OCI-LY7 (cell line): ENCODE results near the gene EPS8L3. TPM values are rescaled to one million over a fixed set of nuclear protein-coding genes. Genes with fewer than 3 reads are reported as not detected.

Experiments used
- BruUV-seq: library from RNA; stranded (reverse); fragments of 400-500 nt; replicated peaks from 2 replicates; lab custom pipeline; 2021; lab: Mats Ljungman, UMichigan
- CTCF ChIA-PET: fragments of 300-600 bp; sonication (Branson Sonifier 250); formaldehyde crosslinking; loops from one replicate; lab custom pipeline; 2022; ENCODE audit warnings: antibody characterized with exemption; ENCODE audit not compliant: unreplicated experiment; lab: Charles Lee
- POLR2A ChIA-PET: fragments of 300-600 bp; sonication (Branson Sonifier 250); formaldehyde crosslinking; loops from one replicate; lab custom pipeline; 2022; ENCODE audit warnings: antibody characterized with exemption; lab: Charles Lee
- DNase-seq: peaks from one replicate; pipeline ENCODE4 v3.0.0-alpha.2; 2015; ENCODE audit warnings: low spot score
- H2AFZ ChIP-seq: fragments of 200-600 bp; sonication (generic), shearing (Covaris generic); 2 replicates; pipeline ENCODE4 v1.6.1; 2014; ENCODE audit warnings: mild to moderate bottlenecking, antibody characterized with exemption, low read length, moderate library complexity
- H3K27ac ChIP-seq: fragments of 200-600 bp; sonication (generic); 2 replicates; pipeline ENCODE4 v1.5.1; 2014; ENCODE audit warnings: mixed run types, low read depth, mild to moderate bottlenecking, moderate library complexity, low read length, inconsistent platforms; ENCODE audit not compliant: poor library complexity, severe bottlenecking
- H3K36me3 ChIP-seq: fragments of 200-600 bp; sonication (generic); 2 replicates; pipeline ENCODE4 v1.6.1; 2014; ENCODE audit warnings: mild to moderate bottlenecking, antibody characterized with exemption, low read length, moderate library complexity, mixed read lengths; ENCODE audit not compliant: insufficient read depth
- H3K4me1 ChIP-seq: fragments of 200-600 bp; sonication (generic); 2 replicates; pipeline ENCODE4 v1.5.1; 2014; ENCODE audit warnings: mild to moderate bottlenecking, low read length; ENCODE audit not compliant: insufficient read depth, poor library complexity, severe bottlenecking
- H3K4me2 ChIP-seq: fragments of 200-600 bp; sonication (generic); 2 replicates; pipeline ENCODE4 v1.6.1; 2014; ENCODE audit warnings: mild to moderate bottlenecking, low read length
- H3K4me3 ChIP-seq: fragments of 200-600 bp; sonication (generic); 2 replicates; pipeline ENCODE4 v1.5.1; 2014; ENCODE audit warnings: mild to moderate bottlenecking, low read depth, low read length; ENCODE audit not compliant: poor library complexity, severe bottlenecking
- H3K79me2 ChIP-seq: fragments of 200-600 bp; sonication (generic); 2 replicates; pipeline ENCODE4 v1.6.1; 2016; ENCODE audit warnings: low read depth, mild to moderate bottlenecking, low read length, moderate library complexity, mixed read lengths; ENCODE audit not compliant: insufficient read depth
- H3K9me2 ChIP-seq: fragments of 200-600 bp; sonication (generic); 2 replicates; pipeline ENCODE4 v1.6.1; 2016; ENCODE audit warnings: mild to moderate bottlenecking, low read length, mixed read lengths; ENCODE audit not compliant: insufficient read depth
- H3K9me3 ChIP-seq: fragments of 200-600 bp; sonication (generic); 2 replicates; pipeline ENCODE4 v1.6.1; 2014; ENCODE audit warnings: mild to moderate bottlenecking, mixed run types, low read length, mixed read lengths
- H4K20me1 ChIP-seq: fragments of 200-600 bp; sonication (generic); 2 replicates; pipeline ENCODE4 v1.6.1; 2014; ENCODE audit warnings: mild to moderate bottlenecking, antibody characterized with exemption, low read length, moderate library complexity, mixed read lengths; ENCODE audit not compliant: insufficient read depth
- EZH2phosphoT487 ChIP-seq: fragments of 200-600 bp; sonication (generic); IDR thresholded peaks from 2 replicates; pipeline ENCODE4 v1.6.1; 2018; ENCODE audit warnings: low read depth, borderline replicate concordance, mild to moderate bottlenecking, mixed run types, antibody characterized with exemption, low read length, moderate library complexity, mixed read lengths
- intact Hi-C: fragments of 100-400 bp; cut with micrococcal nuclease; formaldehyde crosslinking; loops from one replicate; pipeline ENCODE4 v1.10.0; 2022; ENCODE audit not compliant: unreplicated experiment
- total RNA-seq, 2 experiments: library from RNA; depleted of rRNA in 1 of 2; stranded (reverse); fragments of >200 nt in 1 of 2; shearing (Covaris generic) in 1 of 2; gene quantifications; 2 replicates each; pipeline ENCODE4 v1.2.3, GENCODE V29; 2014 to 2022
- TF ChIP-seq, protein P1 (sequence below): fragments of 200-600 bp; sonication (generic); conservative IDR thresholded peaks from 2 replicates; pipeline ENCODE4 v1.5.1; 2014; ENCODE audit warnings: mild to moderate bottlenecking, antibody characterized with exemption, low read length, moderate library complexity, mixed read lengths

EPS8L3 gene
- total RNA-seq, 2 experiments from 2014 or later, result not detected

DNA sequence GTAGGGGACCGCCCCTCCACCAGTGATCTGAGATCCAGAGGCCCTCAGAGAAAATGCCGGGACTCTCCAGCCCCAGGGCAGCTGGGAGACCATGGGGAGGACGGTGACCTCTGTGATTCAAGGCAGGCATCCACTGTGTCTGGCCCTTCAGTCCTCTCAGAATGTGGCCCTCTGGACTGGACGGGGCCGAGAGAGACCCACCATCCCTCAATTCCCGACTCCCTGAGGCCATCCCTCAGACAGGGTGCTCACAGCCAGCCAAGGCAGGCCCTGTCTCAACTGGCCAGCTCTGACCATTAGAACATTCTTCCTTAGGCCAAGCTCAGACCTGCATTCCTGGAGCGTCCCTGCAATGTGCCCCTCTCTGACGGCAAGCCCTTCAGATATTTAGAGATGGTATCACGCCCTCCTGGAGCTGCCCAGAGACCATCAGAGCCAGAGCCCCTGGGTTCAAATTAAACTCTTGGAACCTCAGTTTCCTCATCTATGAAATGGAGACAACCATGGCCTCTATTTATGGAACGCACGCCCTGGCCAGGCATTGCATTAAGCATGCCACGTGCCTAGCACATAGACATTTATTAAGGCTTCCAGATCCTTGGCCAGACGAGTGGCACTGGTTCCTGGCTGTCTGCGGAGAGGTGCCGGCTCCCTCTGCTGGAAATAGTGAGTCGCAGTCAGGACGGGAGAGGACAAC, 9.6 kb upstream of the EPS8L3 start:
- H3K9me2 ChIP-seq, result no peaks in the 10 kb centered on the region
- intact Hi-C loops, result loop anchor here (1.0 to 5.0 kb wide), 2 partner anchors 131 to 227 kb away; no protein-coding TSS in a partner anchor
- TF ChIP-seq, protein P1, sequence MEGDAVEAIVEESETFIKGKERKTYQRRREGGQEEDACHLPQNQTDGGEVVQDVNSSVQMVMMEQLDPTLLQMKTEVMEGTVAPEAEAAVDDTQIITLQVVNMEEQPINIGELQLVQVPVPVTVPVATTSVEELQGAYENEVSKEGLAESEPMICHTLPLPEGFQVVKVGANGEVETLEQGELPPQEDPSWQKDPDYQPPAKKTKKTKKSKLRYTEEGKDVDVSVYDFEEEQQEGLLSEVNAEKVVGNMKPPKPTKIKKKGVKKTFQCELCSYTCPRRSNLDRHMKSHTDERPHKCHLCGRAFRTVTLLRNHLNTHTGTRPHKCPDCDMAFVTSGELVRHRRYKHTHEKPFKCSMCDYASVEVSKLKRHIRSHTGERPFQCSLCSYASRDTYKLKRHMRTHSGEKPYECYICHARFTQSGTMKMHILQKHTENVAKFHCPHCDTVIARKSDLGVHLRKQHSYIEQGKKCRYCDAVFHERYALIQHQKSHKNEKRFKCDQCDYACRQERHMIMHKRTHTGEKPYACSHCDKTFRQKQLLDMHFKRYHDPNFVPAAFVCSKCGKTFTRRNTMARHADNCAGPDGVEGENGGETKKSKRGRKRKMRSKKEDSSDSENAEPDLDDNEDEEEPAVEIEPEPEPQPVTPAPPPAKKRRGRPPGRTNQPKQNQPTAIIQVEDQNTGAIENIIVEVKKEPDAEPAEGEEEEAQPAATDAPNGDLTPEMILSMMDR, result peak; percentile 83
- TF ChIP-seq EZH2phosphoT487, result no peak
- POLR2A ChIA-PET, result no interaction called here
- H3K36me3 ChIP-seq, result no peaks in the 10 kb centered on the region
- H3K4me3 ChIP-seq, result no peak overlapping the region
- peak; percentile 80 for DNase-seq
- H3K79me2 ChIP-seq, result no peaks in the 10 kb centered on the region
- H3K4me1 ChIP-seq, result no peaks in the 10 kb centered on the region
- CTCF ChIA-PET, result interaction anchor here (1.2 to 4.8 kb wide), 2 partner anchors 136 to 211 kb away, joined by 7 to 49 read pairs; partner anchors contain the start of gene AHCYL1
- H3K9me3 ChIP-seq, result no peaks in the 10 kb centered on the region
- no peak overlapping the region for H3K4me2 ChIP-seq
- H4K20me1 ChIP-seq, result no peaks in the 10 kb centered on the region
- H2AFZ ChIP-seq, result no peak overlapping the region
- BruUV-seq, result no TSS peak
- no peak overlapping the region for H3K27ac ChIP-seq

DNA sequence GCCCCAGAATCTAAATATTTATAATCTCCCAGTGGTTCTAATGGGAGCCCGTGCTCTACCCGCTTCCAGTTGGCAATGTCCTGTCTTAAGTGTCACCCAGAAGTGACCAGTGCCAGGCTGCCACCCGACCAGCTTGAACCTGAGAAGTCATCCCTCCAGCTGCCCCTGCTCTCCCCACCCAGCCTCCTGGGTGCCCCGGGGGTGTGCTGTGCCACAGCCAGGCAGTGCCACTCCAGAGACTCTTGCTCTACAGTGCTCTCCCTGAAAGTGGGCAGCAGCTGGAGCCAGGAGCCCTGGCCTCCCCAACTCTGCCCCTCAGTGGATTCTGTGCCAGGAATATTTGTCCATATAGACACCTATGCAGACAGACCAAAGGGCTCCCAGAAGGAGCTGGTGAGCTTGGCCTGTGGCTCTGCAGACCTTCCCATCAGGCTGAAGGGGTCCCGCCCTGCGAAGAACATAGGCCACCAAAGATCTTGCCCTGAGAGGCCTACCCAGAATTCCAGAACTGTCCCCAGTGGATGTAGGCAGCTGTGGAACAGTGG, 9.0 kb upstream of the EPS8L3 start:
- intact Hi-C loops, result loop anchor here (1.0 to 5.0 kb wide), 2 partner anchors 130 to 226 kb away; no protein-coding TSS in a partner anchor

More for the DNA sequence above, 9.0 kb upstream of the EPS8L3 start:
- H3K79me2 ChIP-seq, result no peaks in the 10 kb centered on the region
- TF ChIP-seq, protein P1, result no peak
- TF ChIP-seq EZH2phosphoT487, result no peak
- no peak for DNase-seq
- no peaks in the 10 kb centered on the region for H3K4me1 ChIP-seq
- POLR2A ChIA-PET, result no interaction called here
- CTCF ChIA-PET, result interaction anchor here (1.2 kb wide), 1 partner anchor 136 kb away, joined by 7 read pairs; no protein-coding TSS in a partner anchor
- BruUV-seq, result no TSS peak
- H3K4me2 ChIP-seq, result no peak overlapping the region
- no peaks in the 10 kb centered on the region for H4K20me1 ChIP-seq
- H3K4me3 ChIP-seq, result no peak overlapping the region
- H2AFZ ChIP-seq, result no peak overlapping the region
- no peaks in the 10 kb centered on the region for H3K9me3 ChIP-seq
- H3K27ac ChIP-seq, result no peak overlapping the region
- no peaks in the 10 kb centered on the region for H3K36me3 ChIP-seq
- no peaks in the 10 kb centered on the region for H3K9me2 ChIP-seq
